ENCODE results near the gene PRTN3.
"Not testable (repeated sequence)": the region's sequence is repeated elsewhere in the genome, so short reads cannot be mapped to it uniquely, and the experiment has no call there.

Gene PRTN3

DNA sequence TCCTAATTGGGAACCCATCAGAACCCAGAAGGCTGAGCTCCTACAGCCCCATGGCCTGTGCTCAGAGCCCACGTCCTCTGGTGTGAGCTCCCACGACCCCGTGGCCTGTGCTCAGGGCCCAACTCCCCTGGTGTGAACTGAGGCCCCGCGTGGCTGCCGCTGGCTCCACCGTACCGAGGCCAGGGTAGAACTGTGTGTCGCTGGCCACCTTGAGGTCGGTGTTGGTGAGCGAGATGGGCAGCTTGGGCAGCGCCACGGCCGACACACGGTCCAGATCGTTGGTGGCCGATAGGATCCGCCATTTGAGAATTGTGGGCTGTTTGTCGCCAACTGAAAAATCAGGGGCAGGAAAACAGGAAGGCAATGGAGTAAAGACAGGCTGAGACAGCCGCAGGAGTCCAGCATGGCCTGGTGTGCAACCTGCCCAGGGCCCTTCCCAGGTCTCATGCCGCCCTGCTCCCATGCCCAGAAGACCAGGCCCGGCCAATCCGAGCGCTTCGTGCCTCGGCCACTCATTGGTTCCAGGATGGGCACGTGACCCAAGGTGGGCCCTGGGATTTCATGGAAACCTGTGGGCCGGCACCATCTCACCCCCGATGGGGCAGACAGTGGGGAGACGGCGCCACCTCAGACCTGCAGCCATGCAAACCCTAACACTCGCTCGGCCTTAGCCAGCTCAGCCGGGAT, 40.7 kb downstream of the PRTN3 start:
- DNase-seq: no peak

DNA sequence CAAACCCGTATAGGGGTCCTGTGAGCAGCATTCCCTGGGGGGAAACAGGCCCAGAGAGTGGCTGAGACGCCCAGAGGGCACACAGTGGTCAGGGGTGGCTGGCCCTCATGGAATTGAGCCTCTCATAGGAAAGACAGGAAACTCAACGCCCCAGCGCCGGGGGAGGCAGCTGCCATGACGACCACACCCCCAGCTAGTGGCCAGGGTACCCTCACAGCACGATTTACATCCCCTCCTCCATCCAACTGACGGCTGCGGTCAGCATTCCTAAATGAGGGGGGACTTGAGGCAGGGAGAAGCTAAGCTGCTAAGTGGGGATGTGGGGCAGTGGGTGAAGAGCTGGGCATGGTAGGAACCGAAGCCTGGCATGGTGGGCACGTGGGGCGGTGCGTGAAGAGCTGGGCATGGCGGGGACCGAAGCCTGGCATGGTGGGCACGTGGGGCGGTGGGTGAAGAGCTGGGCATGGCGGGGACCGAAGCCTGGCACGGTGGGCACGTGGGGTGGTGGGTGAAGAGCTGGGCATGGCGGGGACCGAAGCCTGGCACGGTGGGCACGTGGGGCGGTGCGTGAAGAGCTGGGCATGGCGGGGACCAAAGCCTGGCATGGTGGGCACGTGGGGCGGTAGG, 42.2 kb downstream of the PRTN3 start:
- no peak for DNase-seq

DNA sequence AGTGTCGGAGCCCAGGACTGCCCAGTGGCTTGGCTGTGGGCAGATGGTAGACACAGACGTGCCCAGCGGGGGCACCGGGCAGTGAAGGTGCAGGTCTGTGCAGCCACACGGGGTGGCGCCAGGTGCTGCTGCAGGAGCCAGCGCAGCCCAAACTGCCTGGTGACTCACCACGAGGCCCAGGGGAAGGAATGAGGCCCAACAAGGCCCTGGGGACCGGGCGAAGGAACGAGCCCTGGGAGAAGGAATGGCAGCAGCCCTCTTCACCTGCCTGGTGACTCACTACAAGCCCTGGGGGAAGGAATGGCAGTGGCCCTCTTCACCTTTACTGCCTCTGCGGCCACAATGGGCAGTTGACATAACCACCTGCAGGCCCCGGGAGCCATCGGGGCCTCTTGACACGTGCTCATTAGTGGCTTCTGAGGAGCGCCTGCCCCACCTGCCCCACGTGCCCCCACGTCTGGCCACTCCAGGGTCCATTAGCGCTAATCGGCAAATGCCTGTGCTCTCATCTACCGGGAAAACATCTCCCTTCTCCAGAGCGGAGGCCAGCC, 42.9 kb downstream of the PRTN3 start:
- no peak for DNase-seq

DNA sequence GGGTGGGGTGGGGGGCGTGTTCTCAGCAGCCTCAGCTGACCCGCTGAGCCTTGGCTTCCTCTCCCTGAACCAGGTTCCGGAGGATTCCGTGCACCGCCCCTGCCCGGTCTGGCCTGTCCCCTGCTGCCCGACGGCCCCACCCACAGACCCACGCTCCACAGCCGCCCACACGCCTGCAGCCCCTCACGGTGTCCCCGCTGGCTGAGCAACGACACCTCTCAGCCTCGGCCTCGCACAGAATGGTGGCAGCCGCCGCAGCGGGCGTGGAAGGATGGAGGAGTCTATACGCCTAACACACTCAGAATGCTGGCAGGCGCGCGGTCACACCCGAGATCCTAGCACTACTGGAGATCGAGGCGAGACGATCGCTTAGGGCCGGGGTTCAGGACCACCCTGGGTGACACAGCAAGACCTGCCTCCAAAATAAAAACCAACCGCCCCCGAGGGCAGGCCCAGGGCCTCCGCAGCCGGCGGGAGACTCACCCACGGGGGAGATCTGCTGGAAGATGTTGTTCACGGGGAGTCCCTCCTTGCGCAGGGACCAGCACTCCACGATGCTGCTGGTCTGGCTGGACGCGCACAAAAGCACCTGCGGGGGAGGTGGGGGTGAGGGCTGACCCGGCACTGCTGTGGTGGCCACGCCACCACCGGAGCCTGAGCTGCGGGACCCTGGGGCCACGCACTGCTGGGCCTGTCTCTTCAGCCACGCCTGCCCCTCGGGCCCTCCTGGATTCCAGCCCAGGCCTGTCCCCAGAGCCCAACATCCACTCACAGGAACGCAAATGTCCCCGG, 43.8 kb downstream of the PRTN3 start:
- no peak for DNase-seq

DNA sequence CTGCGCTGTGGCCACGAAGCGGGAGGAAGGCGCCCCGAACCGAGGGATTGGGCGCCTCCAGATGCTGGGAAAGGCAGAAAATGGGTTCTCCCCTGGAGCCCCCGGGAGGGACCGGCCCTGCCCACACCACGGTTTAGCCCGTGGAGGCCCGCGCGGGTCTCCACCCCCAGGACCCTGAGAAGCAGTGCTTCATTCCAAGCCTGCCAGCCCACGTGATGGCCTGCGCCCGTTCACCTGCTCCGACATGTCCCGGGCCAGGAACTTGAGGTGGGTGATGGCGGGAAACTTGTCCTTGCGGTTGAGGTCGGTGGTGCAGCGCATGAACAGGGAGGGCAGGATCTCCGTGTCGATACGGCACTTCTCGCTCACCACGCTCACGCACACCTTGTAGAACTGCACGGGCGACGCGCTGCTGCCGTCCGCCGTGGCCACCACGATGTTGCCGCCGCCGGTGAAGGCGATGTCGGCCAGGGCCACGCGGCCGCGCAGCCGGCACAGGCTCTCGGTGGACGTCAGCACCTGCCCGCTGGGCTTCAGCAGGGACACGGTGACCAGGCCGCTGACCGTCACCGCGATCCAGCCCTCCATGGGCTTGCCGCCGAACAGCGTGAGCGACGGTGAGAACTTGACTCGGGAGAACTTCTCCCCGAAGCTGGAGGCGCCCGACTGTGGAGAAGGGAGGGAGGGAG, 44.9 kb downstream of the PRTN3 start:
- DNase-seq: no peak

DNA sequence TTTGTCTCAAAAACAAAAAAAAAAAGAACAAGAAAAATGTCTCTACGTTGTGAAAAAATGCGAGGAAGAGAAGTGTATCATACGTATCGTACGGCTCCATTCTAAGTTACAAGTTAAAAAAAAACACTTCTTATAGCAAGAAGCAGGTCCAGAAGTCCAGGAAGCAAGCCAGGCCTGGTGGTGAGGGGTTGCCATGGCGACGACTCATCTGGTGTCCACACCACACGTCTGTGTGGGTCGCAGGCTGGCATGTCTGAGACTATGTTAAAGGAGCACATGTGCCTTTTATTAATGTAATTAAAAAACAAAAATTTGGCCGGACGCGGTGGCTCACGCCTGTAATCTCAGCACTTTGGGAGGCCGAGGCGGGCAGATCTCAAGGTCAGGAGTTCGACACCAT, 46.3 kb downstream of the PRTN3 start:
- no peak for DNase-seq

DNA sequence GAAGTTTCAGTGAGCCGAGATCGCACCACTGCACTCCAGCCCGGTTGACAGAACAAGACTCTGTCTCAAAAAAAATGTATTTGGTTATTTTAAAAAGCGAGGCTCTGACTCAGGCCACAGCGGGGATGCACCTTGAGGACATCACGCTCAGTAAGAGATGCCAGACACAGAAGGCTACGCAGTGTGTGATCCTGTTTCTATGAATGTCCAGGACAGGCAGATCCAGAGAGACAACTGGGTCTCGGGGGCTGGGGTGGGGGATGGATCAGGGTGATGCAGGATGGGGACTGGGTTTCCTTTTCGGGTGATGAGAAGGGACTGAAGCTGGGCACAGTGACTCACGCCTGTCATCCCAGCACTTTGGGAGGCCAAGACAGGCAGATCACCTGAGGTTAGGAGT, 46.8 kb downstream of the PRTN3 start:
- no peak for DNase-seq

DNA sequence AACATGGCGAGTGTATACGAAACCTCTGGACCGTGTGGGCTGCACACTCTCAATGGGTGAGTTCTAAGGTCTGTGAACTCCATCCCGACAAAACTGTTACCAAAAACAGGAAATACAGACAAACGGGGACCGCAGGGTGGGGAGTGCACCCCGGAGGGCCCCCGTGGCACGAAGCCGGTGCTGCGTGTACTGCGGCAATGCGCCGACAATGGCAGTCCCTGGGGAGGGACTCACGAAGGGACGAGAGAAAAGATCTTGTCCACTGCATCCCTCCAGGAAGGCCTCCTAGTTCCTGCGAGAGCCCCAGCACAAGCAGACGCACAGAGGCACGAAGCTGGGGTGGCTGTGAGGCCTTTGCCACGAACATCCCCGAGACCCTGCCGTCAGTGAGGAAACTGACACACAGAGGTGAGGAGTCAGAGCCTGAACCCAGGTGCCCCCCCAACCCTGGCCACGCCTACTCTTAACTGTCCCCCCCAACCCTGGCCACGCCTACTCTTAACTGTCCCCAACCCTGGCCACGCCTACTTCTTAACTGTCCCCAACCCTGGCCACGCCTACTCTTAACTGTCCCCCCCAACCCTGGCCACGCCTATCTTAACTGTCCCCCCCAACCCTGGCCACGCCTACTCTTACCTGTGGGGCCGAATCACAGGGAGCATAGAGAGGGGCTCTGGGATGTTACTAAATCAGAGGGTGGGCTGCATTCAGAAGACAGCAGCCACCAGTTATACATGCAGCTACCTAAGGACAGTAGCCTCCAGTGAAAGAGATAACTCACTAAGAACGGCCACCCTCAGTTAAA, 48.0 kb downstream of the PRTN3 start:
- no peak for DNase-seq

DNA sequence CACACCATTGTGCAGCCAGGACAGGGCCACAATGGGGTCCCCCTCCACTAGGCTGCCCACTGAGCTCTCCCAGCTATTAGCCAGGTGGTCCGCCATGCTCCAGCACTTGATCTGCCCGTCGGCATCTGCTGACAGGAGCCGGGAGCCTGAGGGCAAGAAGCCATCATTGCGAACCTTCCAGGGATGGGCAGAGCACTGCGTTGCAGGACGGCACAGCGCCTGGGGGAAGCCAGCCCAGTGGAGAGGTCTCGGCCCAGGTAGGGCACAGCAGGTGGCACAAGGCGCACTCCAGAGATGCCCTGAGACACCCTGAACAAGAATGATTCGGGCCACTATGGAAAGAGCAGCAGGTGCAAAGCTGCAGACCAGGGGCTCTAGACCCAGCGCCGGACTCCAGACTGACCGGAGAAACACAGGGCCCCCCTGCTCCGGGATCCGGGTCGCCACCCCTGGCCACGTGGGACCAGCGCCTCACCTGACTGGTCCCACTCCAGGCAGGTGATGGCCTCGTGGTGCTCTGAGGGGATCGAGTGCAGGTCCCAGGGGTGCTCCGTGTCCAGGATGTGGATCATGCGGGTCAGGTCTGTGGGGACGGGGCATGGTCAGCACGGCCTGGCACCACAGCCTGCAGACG, 49.0 kb downstream of the PRTN3 start:
- no peak for DNase-seq

DNA sequence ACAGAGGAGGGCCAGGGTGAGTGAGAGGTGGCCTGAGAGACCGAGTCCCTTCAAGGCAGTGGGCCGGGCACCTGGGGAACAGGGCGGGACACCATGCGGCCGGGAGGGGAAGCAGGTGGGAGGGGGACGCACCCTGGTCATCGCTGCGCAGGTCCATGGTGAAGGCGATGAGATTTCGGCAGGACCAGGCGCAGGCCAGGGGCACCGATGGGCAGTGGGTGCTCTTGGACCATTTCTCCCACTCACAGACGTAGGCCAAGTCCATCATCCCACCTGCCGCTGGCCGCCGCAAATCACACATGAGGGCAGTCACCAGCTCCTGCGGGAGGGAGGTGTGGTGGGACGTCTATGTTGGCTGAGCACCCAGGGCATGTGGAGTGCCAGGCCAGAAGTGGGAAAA, 50.0 kb downstream of the PRTN3 start:
- no peak for DNase-seq

DNA sequence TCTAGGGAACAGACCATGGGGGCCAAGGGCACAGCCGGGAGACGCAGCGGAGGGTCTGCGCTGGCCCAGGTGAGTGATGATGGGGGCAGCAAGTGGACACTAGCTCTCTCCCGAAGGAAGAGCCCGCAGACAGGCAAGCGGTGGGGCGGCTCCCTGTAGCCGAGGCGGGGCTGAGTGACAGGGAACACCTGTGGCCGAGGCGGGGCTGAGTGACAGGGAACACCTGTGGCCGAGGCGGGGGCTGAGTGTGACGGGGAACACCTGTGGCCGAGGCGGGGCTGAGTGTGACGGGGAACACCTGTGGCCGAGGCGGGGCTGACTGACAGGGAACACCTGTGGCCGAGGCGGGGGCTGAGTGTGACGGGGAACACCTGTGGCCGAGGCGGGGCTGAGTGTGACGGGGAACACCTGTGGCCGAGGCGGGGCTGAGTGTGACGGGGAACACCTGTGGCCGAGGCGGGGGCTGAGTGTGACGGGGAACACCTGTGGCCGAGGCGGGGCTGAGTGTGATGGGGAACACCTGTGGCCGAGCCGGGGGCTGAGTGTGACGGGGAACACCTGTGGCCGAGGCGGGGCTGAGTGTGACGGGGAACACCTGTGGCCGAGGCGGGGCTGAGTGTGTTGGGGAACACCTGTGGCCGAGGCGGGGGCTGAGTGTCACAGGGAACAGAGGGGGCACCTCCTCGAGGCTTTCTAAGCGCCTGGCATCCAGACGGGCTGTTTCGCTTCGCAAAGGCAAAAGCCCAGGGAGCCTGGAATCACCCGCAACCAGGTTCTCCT, 50.8 kb downstream of the PRTN3 start:
- not testable (repeated sequence) for DNase-seq

DNA sequence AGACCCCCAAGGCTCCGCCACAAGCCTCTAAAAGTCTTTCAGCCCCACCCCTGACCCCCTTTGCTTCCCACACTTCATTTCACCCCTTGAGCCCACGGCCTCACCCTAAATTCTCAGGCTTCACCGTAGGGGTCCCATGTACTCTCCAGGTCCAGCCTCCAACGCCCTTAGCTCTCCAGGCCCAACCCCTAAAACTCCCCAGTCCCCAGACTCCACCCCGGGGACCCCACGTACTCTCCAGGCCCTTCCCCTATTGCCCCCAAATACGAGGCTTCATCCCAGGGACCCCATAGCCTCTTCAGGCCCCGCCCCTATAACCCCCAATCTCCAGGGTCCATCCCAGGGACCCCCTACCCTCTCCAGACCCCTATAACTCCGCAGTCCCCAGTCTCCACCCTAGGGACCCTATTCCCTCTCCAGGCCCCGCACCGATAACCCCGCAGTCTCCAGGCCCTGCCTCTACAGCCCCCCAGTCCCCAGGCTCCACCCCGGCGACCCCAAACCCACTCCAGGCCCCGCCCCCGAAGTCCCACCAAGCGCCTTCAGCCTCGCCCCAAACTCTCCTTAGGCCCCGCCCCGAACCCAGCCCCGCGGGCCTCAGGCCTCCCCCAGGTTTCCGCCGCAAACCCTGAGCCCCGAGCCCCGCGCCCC, 51.6 kb downstream of the PRTN3 start:
- DNase-seq: no peak

DNA sequence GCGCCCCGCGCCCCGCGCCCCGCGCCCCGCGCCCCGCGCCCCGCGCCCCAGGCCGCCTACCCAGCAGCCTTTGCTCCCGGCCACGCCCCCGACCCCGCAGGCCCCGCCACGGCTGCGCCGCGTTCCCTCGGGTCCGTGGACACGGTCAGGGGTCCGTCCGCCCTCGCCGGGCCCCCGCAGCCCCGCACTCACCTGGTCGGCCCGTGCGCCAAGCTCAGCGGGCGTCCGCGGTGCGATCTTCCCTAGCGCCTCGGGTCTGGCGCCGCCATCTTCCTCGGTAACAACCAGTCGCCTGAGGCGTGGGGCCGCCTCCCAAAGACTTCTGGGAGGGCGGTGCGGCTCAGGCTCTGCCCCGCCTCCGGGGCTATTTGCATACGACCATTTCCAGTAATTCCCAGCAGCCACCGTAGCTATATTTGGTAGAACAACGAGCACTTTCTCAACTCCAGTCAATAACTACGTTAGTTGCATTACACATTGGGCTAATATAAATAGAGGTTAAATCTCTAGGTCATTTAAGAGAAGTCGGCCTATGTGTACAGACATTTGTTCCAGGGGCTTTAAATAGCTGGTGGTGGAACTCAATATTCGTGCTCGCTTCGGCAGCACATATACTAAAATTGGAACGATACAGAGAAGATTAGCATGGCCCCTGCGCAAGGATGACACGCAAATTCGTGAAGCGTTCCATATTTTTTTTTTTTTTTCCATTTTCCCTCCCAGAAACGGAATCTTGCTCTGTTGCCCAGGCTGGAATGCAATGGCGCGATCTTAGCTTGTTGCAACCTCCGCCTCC, 52.3 kb downstream of the PRTN3 start, which contains the start of the genes MED16 and RNU6-9:
TSS of gene MED16 (minus strand) at position 294 of the 796 bp plus-strand sequence. CDS start 2,056 bp downstream, outside the sequence.
TSS of gene RNU6-9 (plus strand) at position 591 of the 796 bp plus-strand sequence.
- peak; percentile 98 for DNase-seq

DNA sequence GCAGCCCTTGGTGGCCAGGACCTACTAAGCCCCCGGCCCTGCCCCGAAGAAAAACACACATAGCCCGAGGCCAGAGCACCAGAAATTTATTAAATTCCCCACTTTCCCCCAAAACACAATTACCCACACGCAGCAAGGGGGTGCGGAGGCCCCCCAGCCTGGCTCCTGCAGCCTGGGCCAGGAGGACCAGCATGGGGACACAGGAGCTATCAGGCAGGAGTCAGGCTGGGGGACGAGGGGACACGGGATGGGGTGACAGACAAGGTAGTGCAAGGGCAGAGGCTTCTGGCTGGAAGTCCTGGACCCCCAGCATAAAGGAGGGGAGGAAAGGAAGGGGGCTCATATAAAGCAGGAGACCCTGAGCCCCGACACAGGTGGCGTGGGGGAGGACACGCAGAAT, 55.6 kb downstream of the PRTN3 start:
- no peak for DNase-seq

DNA sequence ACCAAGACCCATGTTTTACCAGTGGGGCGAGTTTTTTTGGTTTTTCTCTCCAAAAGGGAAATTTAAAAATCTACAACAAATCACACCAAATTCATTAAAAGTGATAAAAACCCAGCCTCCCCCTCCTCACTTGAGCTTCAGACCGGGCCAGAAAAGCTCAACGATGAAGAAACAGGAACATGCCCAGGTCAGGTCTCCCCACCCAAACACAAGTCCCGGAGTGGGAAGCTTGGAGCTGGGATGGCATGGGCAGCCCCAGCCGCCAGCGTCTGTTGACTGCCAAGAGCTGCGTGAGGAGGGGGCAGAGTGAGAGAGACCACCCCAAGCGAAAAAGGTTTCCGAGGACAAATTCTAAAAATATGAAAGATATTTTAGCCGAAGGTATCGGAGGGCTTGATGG, 56.2 kb downstream of the PRTN3 start:
- no peak for DNase-seq

DNA sequence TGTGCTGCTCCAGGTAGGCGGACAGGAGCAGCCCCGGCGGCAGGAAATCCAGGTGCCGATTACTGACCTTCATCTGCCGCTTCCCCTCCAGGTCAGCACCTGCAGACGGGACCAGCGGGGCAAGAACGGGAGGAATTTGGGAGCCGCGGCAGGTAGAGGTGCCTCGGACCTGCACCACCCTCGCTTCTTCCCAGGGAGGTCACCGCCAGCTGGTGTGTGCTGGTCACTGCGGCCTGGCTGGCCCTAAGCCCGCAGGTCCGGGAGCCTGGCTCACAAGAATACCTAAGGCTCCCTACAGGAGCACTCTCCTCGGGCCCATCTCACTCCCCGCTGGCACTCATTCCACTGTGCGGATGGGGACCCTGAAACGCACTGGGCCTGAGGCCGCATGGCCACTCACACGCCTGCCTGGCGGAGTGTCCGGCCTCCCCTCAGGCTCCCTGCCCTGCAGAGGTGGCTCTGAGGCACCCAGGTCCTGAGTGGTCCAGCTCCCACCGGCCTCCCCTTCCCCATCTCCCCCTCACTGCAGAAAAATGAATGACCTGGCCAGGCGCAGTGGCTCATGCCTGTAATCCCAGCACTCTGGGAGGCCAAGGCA, 56.7 kb downstream of the PRTN3 start:
- no peak for DNase-seq
